ENCODE results near the gene TSR3.
A peak's percentile ranks its signal among the peaks of the same experiment; 100 is the strongest.

TSR3 gene

GRCh38 chr16:1351582-1352362, at the start of gene TSR3, which contains the start of gene GNPTG:
Gene TSR3 (minus strand): TSS chr16:1351878. CDS start chr16:1351804, 74 bp downstream.
Gene GNPTG (plus strand): TSS chr16:1351931. CDS start chr16:1351966, 35 bp downstream.
- DNase-seq: peak; percentile 76 to 88

- no peak for DNase-seq
Measured at GRCh38 chr16:1401061-1401757, 49.5 kb upstream of the TSR3 start.

GRCh38 chr16:1398826-1399581, 47.3 kb upstream of the TSR3 start:
- no peak for DNase-seq

- DNase-seq: no peak
Measured at GRCh38 chr16:1398351-1398750, 46.7 kb upstream of the TSR3 start.

- DNase-seq: no peak
Measured at GRCh38 chr16:1397779-1398178, 46.1 kb upstream of the TSR3 start.

- no peak for DNase-seq
Measured at GRCh38 chr16:1395444-1396031, 43.9 kb upstream of the TSR3 start.

GRCh38 chr16:1394367-1394951, 42.8 kb upstream of the TSR3 start:
- no peak for DNase-seq

- DNase-seq: no peak
Measured at GRCh38 chr16:1393613-1394176, 42.0 kb upstream of the TSR3 start.

GRCh38 chr16:1392826-1393225, 41.1 kb upstream of the TSR3 start:
- no peak for DNase-seq

GRCh38 chr16:1390239-1390779, 38.6 kb upstream of the TSR3 start:
- no peak for DNase-seq

GRCh38 chr16:1389762-1390161, 38.1 kb upstream of the TSR3 start:
- DNase-seq: no peak

GRCh38 chr16:1387331-1387730, 35.7 kb upstream of the TSR3 start:
- no peak for DNase-seq

GRCh38 chr16:1385232-1385631, 33.6 kb upstream of the TSR3 start:
- DNase-seq: no peak

- no peak for DNase-seq
Measured at GRCh38 chr16:1383556-1383955, 31.9 kb upstream of the TSR3 start.

GRCh38 chr16:1381612-1382406, 30.1 kb upstream of the TSR3 start:
- DNase-seq: no peak

GRCh38 chr16:1380195-1380594, 28.5 kb upstream of the TSR3 start:
- DNase-seq: no peak

GRCh38 chr16:1379304-1380076, 27.8 kb upstream of the TSR3 start:
- DNase-seq: peak; percentile 73 to 79

GRCh38 chr16:1378804-1379303, 27.2 kb upstream of the TSR3 start:
- DNase-seq: peak; percentile 63 to 65

GRCh38 chr16:1378087-1378803, 26.6 kb upstream of the TSR3 start:
- DNase-seq: no peak
